Gastrocnemius medialis (tissue), 4 donors: ENCODE results near the gene C4orf50.

Source experiments
- POLR2A ChIP-seq, 2 donors: fragments of 450-650 bp; IDR thresholded peaks; one replicate each; pipeline ENCODE4 v1.6.1; 2017; ENCODE audit warnings: antibody characterized with exemption in 2 of 2, mild to moderate bottlenecking in 2 of 2, moderate library complexity in 2 of 2
- TF ChIP-seq, protein P1 (sequence below), 5 experiments: fragments of 450-650 bp in 3 of 5; fragments of 200-600 bp in 2 of 5; sonication (generic) in 2 of 5; IDR thresholded peaks in 4 of 5; conservative IDR thresholded peaks in 1 of 5; 1 replicate in 4 of 5; 2 replicates in 1 of 5; pipeline ENCODE4 v1.5.1; 2016 to 2019; ENCODE audit warnings: antibody characterized with exemption in 5 of 5, mild to moderate bottlenecking in 3 of 5, moderate library complexity in 3 of 5

DNA sequence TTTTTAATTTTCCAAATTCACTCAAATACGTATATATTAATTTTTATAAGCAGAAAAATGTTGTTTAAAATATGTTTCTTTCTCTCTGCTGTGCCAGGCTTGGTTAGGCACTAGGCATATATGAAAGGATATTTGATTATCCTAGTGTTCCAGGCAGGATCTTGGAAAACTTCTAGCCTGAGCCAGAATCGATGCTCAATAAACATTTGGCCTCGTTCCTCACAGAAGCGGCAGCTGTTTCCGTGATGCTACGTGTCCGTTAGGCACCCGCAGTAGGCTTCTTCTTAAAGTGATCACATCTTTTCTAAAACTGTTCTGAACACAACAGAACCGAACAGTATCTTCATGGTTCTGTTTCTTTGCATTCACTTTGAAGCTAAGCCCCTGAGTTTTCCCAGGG is 75.3 kb downstream of the C4orf50 start:
- TF ChIP-seq POLR2A (IDR thresholded peaks at IDR 0.05): no peak
- TF ChIP-seq, protein P1, sequence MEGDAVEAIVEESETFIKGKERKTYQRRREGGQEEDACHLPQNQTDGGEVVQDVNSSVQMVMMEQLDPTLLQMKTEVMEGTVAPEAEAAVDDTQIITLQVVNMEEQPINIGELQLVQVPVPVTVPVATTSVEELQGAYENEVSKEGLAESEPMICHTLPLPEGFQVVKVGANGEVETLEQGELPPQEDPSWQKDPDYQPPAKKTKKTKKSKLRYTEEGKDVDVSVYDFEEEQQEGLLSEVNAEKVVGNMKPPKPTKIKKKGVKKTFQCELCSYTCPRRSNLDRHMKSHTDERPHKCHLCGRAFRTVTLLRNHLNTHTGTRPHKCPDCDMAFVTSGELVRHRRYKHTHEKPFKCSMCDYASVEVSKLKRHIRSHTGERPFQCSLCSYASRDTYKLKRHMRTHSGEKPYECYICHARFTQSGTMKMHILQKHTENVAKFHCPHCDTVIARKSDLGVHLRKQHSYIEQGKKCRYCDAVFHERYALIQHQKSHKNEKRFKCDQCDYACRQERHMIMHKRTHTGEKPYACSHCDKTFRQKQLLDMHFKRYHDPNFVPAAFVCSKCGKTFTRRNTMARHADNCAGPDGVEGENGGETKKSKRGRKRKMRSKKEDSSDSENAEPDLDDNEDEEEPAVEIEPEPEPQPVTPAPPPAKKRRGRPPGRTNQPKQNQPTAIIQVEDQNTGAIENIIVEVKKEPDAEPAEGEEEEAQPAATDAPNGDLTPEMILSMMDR (IDR thresholded peaks at IDR 0.05 in 4 of 5, conservative IDR thresholded peaks at IDR 0.05 in 1 of 5): no peak
